ENCODE data around the gene LEMD2. TPM values are rescaled to one million over a fixed set of nuclear protein-coding genes. Genes with fewer than 3 reads are reported as not detected.

The LEMD2 gene
- polyA plus RNA-seq, 1 donor (not counting 4 experiments of a cell fraction or from before 2014, with no cell fraction given) = 48.6 TPM

GRCh38 chr6:33819021-33819420, 30.1 kb upstream of the LEMD2 start:
- DNase-seq (ENCODE audit: low read depth, low spot score) (no peak), FAIRE-seq (no peak)
- no peak overlapping the region for H3K27ac ChIP-seq (ENCODE audit: control insufficient read depth, insufficient read depth, low read length)
- H3K4me2 ChIP-seq (ENCODE audit: control insufficient read depth, extremely low read depth, insufficient read depth, low read depth, low read length) = no peak overlapping the region
- no peaks in the 10 kb centered on the region for H4K20me1 ChIP-seq (ENCODE audit: control insufficient read depth, extremely low read depth, insufficient read depth, low read length)
- TF ChIP-seq EZH2 (IDR thresholded peaks at IDR 0.05; ENCODE audit: low read length) (no peak), CTCF (optimal IDR thresholded peaks at IDR 0.05 in 1 of 3, IDR thresholded peaks at IDR 0.05 in 1 of 3, conservative IDR thresholded peaks at IDR 0.05 in 1 of 3; ENCODE audit: extremely low read depth in 1 of 3, insufficient read depth in 2 of 3, low read length in 3 of 3) (no peak)
- H3K9ac ChIP-seq (ENCODE audit: control insufficient read depth, extremely low read depth, insufficient read depth, low read length) = no peak overlapping the region
- peaks cover 21% of the 10 kb centered on the region for H3K27me3 ChIP-seq (ENCODE audit: control insufficient read depth, extremely low read depth, insufficient read depth, low read length)
- H3K9me3 ChIP-seq (ENCODE audit: control insufficient read depth, low read depth, low read length) = no peaks in the 10 kb centered on the region
- no peaks in the 10 kb centered on the region for H3K79me2 ChIP-seq (ENCODE audit: control insufficient read depth, insufficient read depth, low read length)
- no peaks in the 10 kb centered on the region for H3K9me1 ChIP-seq (ENCODE audit: control insufficient read depth, extremely low read depth, insufficient read depth, low read length)
- no peaks in the 10 kb centered on the region for H3K36me3 ChIP-seq (ENCODE audit: control insufficient read depth in 2 of 2, extremely low read depth in 1 of 2, insufficient read depth in 2 of 2, low read length in 2 of 2)
- H3K4me3 ChIP-seq (ENCODE audit: control insufficient read depth in 2 of 3, extremely low read depth in 1 of 3, insufficient read depth in 2 of 3, low read depth in 1 of 3, low read length in 3 of 3) = no peak overlapping the region
- dilution Hi-C loops (cut with MboI; ENCODE audit: extremely low pct_ligation_motif_present, low sequenced_read_pairs) = no loop called here
- H2AFZ ChIP-seq (ENCODE audit: control insufficient read depth, low read length) = no peak overlapping the region
- no peaks in the 10 kb centered on the region for H3K4me1 ChIP-seq (ENCODE audit: control insufficient read depth, extremely low read depth, insufficient read depth, low read length)

GRCh38 chr6:33818293-33818692, 29.4 kb upstream of the LEMD2 start:
- H3K4me2 ChIP-seq (ENCODE audit: control insufficient read depth, extremely low read depth, insufficient read depth, low read depth, low read length) = no peak overlapping the region
- H3K9me1 ChIP-seq (ENCODE audit: control insufficient read depth, extremely low read depth, insufficient read depth, low read length) = no peaks in the 10 kb centered on the region
- TF ChIP-seq EZH2 (IDR thresholded peaks at IDR 0.05; ENCODE audit: low read length) (no peak), CTCF (optimal IDR thresholded peaks at IDR 0.05 in 1 of 3, IDR thresholded peaks at IDR 0.05 in 1 of 3, conservative IDR thresholded peaks at IDR 0.05 in 1 of 3; ENCODE audit: extremely low read depth in 1 of 3, insufficient read depth in 2 of 3, low read length in 3 of 3) (no peak)
- peaks cover 27% of the 10 kb centered on the region for H3K27me3 ChIP-seq (ENCODE audit: control insufficient read depth, extremely low read depth, insufficient read depth, low read length)
- no peaks in the 10 kb centered on the region for H3K79me2 ChIP-seq (ENCODE audit: control insufficient read depth, insufficient read depth, low read length)
- H3K9me3 ChIP-seq (ENCODE audit: control insufficient read depth, low read depth, low read length) = no peaks in the 10 kb centered on the region
- H3K27ac ChIP-seq (ENCODE audit: control insufficient read depth, insufficient read depth, low read length) = no peak overlapping the region
- no peak overlapping the region for H3K4me3 ChIP-seq (ENCODE audit: control insufficient read depth in 2 of 3, extremely low read depth in 1 of 3, insufficient read depth in 2 of 3, low read depth in 1 of 3, low read length in 3 of 3)
- H3K9ac ChIP-seq (ENCODE audit: control insufficient read depth, extremely low read depth, insufficient read depth, low read length) = no peak overlapping the region
- H4K20me1 ChIP-seq (ENCODE audit: control insufficient read depth, extremely low read depth, insufficient read depth, low read length) = no peaks in the 10 kb centered on the region
- DNase-seq (ENCODE audit: low read depth, low spot score) (no peak), FAIRE-seq (no peak)
- dilution Hi-C loops (cut with MboI; ENCODE audit: extremely low pct_ligation_motif_present, low sequenced_read_pairs) = no loop called here
- no peaks in the 10 kb centered on the region for H3K4me1 ChIP-seq (ENCODE audit: control insufficient read depth, extremely low read depth, insufficient read depth, low read length)
- no peak overlapping the region for H2AFZ ChIP-seq (ENCODE audit: control insufficient read depth, low read length)
- H3K36me3 ChIP-seq (ENCODE audit: control insufficient read depth in 2 of 2, extremely low read depth in 1 of 2, insufficient read depth in 2 of 2, low read length in 2 of 2) = no peaks in the 10 kb centered on the region

All from keratinocyte (primary cell).